ENCODE measurements around the gene TUBB1. TPM values are rescaled to one million over a fixed set of nuclear protein-coding genes. Genes with fewer than 3 reads are reported as not detected.
"Not testable (repeated sequence)": the region's sequence is repeated elsewhere in the genome, so short reads cannot be mapped to it uniquely, and the experiment has no call there.

The TUBB1 gene
- polyA plus RNA-seq, 1 donor, result 1.3 TPM

DNA sequence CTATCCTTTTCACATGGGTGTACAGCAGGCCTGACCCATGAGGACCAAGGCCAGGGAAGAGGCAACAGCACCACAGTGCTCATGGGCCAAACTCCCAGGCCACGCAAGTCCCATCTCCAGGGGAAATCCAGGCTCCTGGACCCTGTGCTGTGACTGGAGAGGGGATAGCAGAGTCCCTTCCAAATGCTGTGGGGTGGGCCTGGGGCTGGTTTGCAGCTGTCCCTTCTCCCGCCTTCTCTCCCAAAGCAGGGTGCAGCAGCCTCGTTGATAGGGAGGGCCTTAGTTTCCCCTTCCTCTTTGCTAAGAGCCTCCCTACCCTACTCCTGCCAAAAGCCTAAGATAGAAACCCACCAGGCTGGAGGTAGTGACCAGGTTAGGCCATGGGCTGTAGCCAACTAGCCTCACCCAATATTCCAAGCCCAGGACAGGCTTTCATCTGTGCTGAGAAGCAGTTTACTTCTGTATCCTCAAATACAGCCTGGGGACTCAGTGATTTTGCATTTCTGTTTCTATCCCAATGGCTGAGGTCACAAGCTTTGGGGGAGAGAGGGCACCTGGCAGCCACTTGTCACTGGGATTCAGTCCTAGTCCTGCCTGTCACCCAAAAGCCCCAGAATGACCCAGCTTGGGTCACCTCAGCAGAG is 13.6 kb upstream of the TUBB1 start:
- no peak for DNase-seq

DNA sequence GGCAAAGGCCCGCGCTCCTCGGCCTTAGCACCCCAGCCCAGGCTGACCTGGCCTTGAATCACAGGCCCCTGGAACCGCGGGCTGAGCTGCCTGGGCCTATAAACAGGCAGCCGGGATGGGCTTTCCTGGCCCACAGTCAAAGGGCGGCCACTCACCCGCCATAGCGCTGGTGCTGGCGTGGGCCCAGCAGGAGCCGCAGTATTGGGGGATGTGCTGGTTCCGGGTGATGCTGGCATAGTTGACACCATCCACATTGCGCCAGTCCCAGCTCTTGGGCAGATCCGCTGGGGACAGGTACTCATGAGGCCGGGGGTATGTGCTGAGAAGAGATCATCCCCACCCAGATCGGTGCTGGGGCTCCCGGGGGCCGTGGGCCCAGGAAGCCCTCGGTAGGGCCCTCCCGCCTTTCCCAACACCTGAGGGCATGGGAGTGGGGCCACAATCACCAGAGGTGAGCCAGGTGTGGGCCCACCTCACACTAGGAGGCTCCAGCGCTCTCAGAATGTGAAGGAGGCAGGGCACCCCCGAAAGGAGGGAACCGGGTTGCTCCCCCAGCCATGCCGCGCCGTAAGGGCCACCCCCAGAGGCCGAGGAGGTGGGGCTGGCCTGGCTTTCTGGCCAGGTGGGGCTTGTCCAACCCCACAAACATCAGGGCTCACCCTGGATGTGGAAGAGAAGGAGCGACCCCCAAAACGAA is 12.9 kb upstream of the TUBB1 start:
- no peak for DNase-seq

DNA sequence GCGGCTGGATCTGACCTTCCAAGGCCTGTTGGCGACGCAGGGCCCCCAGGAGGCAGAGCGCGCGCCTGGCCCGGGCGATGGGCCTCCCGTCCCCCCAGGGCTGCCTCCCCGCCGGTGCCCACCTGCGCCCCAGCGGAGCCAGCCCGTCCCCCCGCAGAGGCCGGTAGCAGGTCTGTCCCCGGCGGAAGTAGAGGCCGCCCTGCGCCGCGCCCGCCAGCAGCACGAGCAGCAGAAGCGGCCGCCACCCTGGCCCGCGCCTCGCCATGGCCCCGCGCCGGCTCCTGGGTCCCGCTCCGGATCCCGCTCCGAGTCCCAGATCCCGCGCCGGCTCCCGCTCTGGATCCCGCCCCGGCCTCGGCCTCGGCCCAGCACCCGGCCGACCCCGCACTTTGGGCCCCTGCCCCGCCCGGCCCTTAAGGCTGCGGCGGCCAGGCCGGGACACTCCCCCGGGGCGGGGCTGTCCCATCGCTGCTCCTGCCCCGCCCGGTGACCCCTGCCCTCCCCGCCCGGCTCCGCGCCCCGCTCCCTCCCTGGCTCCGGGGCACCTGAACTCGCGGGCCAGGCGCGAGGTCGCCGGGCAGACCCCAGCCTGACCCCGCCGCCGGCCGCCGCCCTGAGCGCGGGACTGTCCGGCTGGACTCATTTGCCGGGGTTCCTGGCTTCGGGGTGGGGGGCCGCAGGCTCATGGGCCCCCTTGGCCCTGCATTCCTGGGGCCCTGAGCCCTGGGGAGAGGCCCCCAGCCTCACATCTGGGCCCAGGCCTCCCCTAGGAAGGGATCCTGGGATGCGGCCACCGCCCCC is 12.2 kb upstream of the TUBB1 start, which contains the start of gene CTSZ:
Gene CTSZ, minus strand, starts transcription at position 391 of the 801 bp plus-strand sequence. Its CDS starts 126 bp downstream, at position 265.
- DNase-seq, result peak; percentile 46

DNA sequence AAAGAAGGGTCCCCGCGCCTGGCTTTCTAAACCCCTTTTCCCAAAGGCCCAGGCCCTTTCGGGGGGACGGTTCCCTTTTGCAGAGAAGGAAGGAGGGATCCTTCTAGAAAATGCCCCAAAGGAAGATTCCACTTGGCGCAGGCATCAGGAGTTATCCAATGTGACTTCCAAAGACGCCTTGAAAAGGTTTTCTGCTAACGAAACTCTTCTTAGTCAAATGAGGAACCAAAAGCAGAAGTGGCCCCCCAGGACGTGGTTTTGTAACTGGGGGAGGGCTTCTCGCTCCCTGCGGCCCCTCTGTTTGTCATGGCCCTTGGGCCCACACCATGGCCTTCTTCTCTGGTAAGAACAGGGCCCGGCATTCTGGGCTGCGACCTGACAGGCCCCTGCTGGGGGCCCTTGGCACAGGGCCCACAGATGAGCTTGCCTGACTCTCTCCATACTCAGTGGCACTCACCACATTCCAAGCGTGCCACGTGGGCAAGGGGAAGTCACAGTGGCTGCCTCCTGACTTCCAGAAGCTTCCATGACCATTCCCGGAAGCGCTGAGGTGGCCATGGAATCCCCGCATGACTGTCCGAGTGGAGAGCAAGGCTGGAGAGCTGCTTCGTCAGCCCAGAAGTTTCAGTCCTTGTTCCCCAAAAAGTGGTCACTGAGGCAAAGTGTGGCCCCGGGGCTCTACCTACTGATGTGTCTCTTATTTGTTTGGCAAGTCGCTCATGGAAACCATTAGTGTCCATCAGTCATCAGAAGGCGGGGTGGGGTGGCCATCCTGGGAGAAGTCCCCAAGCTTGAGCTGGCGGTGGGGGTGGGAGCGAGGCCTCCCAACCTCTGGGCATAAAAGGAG is 11.3 kb upstream of the TUBB1 start:
- no peak for DNase-seq

DNA sequence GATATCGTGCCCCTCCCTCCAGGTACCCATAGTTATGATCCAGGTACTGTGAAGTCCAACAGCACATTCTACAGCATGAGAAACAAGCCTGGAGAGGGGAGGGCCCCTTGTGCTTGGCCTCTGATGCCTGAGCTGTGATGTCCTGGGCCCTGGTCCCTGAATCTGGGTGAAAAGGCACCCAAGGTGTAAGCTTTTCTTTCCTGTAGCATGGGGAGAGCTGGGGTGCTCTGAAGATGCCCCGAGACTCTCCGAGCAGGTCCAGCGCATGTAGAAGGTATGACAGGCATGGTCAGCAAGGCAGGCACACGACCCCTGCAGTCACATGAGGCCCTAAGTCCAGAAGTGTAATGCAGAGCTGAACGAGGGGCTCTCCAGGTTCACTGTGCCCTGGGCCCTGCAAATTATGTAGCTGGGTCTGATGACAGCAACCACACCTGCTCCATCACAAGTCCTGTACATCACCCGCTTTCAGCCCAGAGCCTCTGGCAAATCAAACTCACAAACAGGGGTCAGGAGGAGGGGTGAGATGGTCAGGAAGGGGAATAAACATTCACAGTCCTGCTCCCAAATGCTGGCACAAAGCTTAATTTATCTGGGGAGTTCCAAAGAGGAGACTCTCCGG is 10.4 kb upstream of the TUBB1 start:
- DNase-seq, result no peak

DNA sequence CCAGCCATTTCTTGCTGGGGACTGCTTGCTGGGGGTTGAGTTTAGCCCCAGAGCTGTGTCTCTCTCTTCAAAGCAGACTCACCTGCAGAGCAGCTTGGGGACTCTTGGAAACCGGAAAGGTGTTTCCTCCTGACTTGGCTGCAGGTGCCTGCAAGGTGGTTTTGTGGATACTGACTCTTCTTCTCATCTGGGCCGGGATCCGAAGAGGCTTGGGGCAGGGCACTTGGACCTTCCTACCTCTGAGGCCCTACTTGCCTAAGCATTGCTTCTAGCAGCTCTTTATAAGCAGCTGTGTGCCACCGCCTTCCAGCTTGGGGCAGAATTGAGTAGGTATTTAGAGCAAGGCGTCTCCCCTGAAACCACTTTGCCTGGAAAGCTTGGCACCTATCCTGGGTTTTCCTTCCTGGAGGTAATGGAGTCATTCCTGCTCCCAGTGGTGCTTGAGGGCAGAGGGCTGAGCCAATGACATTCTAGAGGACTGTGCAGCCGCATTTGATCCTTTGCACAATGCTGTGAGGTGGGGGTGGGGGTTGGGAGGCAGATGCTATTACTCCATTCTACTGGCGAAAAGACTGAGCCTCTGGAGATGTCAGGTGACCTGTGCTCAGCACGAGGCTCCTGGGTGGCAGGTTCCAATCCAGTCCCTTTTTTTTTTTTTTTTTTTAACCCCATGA is 8.8 kb upstream of the TUBB1 start:
- no peak for DNase-seq

DNA sequence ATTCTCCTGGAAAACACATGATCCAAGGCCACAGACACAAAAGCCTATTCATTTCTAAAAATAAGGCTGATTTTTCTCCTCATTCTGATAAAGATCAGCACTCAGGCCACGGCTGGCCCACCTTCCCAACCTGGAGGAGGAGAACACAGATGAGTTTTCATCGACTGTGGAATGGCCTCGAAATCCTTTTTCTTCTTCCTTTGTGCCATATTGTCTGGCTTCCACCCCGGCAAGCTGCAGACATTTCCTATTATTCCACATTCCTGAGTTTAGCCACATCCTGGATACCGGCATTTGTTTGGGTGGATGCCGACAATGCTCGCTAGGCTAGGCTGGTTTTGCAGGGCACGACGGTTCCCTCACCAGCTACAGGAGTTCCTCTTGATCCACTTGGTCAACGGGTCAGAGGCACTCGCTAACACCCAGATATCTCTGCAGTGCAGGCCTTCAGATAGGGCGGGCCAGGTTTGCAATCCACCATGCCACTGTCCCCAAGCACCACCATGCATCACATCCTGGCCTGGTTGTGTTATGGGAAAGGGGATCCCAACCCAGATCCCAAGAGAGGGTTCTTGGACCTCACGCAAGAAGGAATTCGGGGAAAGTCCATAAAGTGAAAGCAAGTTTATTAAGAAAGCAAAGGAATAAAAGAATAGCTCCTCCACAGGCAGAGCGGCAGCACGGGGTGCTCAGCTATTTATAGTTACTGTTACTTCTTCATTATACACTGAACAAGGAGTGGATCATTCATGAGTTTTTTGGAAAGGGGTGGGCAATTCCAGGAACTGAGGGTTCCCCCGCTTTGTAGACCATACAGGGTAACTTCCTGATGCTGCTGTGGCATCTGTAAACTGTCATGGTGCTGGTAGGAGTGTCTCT is 8.0 kb upstream of the TUBB1 start:
- no peak for DNase-seq

DNA sequence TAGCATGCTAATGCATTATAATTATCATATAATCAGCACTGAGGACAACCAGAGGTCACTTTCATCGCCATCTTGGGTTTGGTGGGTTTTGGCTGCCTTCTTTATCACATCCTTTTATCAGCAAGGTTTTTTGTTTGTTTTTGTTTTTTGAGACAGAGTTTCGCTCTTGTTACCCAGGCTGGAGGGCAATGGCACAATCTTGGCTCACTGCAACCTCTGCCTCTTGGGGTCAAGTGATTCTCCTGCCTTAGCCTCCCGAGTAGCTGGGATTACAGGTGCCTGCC is 7.4 kb upstream of the TUBB1 start:
- DNase-seq, result not testable (repeated sequence)

DNA sequence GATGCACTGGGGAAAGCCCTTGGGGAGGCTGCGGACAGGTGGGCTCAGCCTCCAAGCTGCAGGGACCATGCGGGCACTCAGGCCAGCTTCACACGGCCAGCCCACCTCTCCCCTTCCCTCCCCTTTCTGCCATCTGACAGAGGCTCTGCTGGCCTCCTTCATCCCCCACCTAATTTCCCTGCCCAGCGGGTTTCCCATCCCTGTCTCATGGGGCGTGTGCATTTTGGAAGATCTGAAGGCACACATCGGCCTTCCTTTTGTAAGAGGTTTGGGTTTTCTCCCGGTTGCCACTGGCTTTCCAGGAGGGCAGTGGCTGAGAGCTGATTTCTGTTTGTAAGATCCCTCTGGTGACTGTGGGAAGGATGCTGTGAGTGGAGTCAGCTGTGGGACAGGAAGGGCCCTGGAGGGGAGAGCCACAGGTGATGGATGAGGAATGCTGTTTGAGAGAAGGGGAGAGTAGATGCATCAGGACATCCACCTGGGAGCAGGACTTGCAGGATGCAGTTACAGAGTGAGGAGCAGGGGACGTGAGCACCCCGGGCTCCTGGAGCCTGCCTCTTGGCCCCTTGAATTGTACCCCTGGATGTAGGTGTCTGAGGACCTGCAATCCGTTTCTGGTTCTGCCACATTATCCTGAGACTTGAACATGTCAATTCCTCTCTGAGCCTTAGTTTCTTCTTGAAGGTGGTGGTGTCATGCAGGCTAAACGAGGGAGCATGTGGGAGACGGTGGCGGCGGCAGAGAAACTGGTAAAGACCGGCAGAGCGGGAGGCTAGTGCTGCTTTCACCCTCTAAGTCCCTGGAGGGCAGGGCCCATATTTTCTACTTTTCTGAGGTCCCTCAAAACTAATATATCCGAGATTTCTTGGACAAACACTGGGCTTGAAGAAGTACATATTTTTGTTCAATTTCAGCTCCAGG is 5.9 kb upstream of the TUBB1 start:
- DNase-seq, result no peak

DNA sequence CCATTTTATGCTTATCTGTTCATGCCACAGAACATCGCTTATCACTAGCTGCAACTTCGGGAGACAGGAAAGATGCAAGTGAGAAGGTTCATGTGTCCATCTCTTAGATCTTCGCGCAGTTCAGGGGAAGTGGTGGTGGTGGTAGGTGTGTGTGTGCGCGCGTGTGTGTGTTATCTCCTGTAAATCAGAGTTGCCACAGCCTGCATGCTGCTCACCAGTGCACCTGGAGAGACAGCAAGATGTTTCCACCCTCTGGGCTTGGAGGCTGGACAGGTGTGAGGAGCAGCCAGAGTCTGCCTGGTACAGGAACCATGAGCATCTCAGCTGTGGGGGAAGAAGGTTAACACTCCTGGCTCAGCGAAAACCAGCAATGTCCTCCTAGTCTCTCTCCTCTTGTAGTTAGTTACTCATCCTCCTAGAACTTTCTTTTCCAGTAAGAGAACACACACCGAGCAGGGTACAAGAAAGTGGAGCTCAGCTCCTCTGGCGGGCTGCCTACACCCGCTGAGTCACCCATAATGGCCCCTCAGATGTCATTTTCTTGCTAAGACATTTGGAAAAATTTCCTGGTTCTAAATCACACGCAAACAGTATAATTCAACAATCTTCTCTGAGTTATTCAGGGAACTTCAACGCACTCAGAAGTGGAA is 5.1 kb upstream of the TUBB1 start:
- no peak for DNase-seq

DNA sequence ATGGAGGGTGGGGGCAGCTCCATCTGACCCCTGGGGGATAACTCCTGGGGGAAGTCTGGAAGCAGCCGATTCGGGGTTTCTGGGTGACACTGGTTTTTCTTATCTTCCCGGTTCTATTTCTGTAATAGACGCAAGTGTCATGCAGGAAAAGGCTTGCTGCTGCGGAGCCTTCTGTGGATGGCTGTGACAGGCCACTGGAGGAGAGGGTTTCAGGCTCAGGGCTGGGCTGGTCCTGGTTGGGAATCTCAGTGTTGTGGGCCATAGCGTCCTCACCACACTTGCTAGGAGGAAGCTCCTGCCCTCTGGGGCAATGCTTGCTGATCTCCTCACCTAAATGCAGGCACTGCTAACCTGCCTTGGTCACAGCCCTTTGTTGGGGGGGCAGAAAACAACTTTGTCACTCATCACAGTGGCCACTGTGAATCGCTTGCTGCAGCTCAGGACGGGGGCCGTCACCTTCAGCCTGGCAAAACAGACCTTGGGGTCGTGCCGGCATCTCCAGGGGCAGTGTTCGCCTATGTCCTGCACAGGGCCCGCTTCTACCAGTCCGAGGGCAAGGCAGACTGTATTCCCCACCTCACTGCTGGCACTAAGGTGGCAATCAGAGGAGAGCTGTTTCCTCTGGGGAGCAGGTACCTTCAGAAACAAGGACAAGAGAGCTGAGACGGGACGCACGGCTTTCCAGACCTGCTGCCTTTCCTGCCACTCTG is 4.4 kb upstream of the TUBB1 start:
- no peak for DNase-seq

DNA sequence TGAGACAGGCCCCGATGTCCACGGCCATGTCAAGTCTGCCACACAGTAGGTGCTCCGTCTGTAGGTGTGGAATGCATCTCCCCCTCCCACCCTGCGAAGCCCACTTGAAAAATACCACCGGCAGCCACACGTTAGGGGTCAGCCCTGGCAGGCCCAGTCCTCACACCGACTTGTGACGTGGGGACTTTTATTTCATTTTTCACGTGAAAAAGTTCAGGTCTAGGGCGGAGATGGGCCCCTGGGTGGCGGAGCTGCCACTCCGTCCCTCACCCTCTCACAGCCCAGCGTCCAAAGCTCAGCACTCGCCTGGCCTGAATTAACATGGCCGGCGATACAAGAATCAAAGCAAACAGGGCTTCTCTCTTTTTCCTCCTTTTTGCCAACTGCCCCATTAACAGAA is 3.8 kb upstream of the TUBB1 start:
- no peak for DNase-seq

DNA sequence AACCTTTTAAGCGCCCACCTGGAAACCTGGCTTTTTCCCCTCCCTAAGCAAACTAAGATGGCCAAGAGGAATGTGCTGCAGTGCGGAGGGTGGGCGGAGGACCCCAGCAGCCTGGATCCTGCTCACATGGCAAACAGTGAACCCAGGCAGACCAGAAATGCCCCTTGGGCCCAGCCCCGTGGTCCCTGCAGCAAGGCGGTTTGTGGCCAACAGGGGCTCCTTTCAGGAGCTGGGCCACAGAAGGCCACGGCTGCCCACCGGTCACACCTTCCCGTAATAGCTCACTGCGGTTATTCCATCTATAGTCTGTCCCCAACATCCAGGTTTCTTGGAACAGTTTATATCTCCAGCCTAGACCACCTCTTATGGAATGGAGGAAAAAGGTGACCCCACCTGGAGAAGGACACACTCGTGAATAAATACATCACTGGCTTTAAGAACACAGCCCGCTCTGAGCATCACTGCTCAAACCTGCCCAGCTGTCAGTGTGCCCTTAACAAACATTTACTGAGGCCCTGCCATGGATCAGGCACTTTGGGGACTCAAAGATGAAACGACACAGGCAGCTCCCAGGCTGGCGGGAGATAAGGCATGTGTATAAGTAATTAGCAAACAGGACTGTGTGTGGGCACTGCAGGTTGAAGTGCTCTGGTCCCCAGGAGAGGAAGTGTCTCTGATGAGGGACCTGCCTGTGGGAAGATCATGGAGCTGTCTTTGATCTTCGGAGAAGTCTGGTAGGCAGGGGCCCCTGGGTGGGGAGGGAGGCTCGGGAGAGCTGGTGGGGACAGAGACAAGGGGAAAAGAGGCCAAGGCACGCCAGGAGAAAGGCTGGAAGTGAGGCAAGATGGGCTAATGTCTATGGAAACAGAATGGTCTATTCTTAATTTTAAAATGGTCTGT is 3.2 kb upstream of the TUBB1 start:
- DNase-seq, result no peak

DNA sequence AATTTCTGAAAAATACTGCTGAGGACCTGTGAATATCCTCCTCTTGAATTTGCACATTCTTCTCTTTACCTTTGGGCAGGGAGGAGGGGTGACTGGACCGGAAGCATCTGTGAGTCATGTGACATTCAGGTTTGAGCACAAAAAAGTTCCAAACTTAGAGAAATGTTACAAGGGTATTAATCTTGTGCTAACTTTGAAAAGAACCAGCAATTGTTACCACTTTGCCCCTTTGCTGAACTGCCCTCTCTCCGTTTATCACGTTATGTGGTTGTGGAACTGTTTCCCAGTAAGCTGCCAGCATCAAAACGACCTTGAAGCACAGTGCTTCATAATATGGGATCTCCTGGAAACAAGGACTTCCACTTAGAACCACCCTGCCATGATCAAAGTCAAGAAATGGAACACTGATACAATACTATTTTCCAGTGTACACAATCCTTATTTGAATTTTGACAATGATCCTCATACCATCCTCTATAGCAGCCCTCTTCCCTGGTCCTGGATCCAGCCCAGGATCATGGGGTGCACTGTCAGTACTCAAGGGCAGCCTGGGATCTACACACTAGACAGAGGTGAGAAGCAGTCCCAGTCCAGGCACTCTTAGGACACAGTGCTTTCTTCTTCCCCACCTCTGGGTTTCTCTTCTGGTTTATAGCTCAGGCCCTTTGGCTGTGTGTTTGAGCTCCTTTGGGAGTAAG is 2.3 kb upstream of the TUBB1 start:
- DNase-seq, result no peak

DNA sequence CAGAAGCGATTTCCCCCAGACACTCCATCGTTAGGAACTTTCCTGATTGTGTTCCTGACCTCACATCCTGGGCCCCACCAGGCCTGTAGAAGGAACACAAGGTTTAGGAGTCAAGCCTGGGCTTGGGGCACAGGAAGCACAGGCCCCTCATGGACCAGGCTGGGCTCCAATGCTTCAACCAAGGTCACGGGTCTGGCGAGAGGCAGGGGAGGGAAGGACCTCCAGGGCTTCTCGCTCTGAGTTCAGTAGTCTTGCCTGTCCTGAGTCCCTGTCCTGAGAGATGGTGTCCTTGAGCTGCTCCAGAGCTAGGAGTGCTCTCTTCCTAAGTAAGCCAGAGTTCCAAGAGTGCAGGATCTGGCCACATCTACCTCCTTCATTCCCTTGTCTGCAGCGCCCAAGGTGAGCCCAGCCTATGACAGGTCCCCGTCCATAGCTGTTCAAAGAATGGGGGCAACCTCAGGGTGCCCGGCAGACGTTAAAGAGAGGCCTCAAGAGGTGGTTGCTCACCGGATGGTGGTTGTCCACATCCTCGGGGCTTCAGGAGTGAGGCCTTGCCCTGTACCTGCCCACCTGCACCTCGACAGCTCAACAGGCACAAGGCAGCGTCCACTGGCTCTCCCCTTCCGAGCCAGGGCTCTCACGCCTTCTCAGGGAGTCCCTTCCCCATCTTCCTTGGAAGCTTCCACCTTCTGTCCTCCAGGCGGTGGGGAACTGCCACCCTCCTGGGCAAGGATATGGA is 1.6 kb upstream of the TUBB1 start:
- no peak for DNase-seq

Data from left kidney (tissue), 2 donors.